ENCODE measurements around the gene COL4A2.

COL4A2 gene

GRCh38 chr13:110521946-110522345, 214.9 kb downstream of the COL4A2 start:
- in situ Hi-C loops (cut with HindIII; ENCODE audit: low sequenced_read_pairs), result no loop called here

- in situ Hi-C loops (cut with HindIII; ENCODE audit: low sequenced_read_pairs), result no loop called here
Observed at GRCh38 chr13:110522721-110523120, 215.6 kb downstream of the COL4A2 start.

GRCh38 chr13:110523180-110523579, 216.1 kb downstream of the COL4A2 start:
- in situ Hi-C loops (cut with HindIII; ENCODE audit: low sequenced_read_pairs), result no loop called here

GRCh38 chr13:110523838-110524540, 216.9 kb downstream of the COL4A2 start:
- in situ Hi-C loops (cut with HindIII; ENCODE audit: low sequenced_read_pairs), result no loop called here

GRCh38 chr13:110524541-110525257, 217.6 kb downstream of the COL4A2 start:
- in situ Hi-C loops (cut with HindIII; ENCODE audit: low sequenced_read_pairs), result loop anchor here (25.0 kb wide), 2 partner anchors 287 to 1287 kb away; no protein-coding TSS in a partner anchor

- in situ Hi-C loops (cut with HindIII; ENCODE audit: low sequenced_read_pairs), result loop anchor here (25.0 kb wide), 2 partner anchors 288 to 1288 kb away; no protein-coding TSS in a partner anchor
Observed at GRCh38 chr13:110525328-110526319, 218.5 kb downstream of the COL4A2 start.

GRCh38 chr13:110528371-110528770, 221.3 kb downstream of the COL4A2 start:
- in situ Hi-C loops (cut with HindIII; ENCODE audit: low sequenced_read_pairs), result loop anchor here (25.0 kb wide), 2 partner anchors 291 to 1291 kb away; no protein-coding TSS in a partner anchor

- in situ Hi-C loops (cut with HindIII; ENCODE audit: low sequenced_read_pairs), result loop anchor here (25.0 kb wide), 2 partner anchors 292 to 1292 kb away; no protein-coding TSS in a partner anchor
Observed at GRCh38 chr13:110528911-110529310, 221.8 kb downstream of the COL4A2 start.

- in situ Hi-C loops (cut with HindIII; ENCODE audit: low sequenced_read_pairs), result loop anchor here (25.0 kb wide), 2 partner anchors 292 to 1292 kb away; no protein-coding TSS in a partner anchor
Observed at GRCh38 chr13:110529522-110530311, 222.6 kb downstream of the COL4A2 start.

GRCh38 chr13:110531100-110531499, 224.0 kb downstream of the COL4A2 start:
- in situ Hi-C loops (cut with HindIII; ENCODE audit: low sequenced_read_pairs), result loop anchor here (25.0 kb wide), 2 partner anchors 294 to 1294 kb away; no protein-coding TSS in a partner anchor

- in situ Hi-C loops (cut with HindIII; ENCODE audit: low sequenced_read_pairs), result loop anchor here (25.0 kb wide), 2 partner anchors 294 to 1294 kb away; no protein-coding TSS in a partner anchor
Observed at GRCh38 chr13:110531671-110532083, 224.6 kb downstream of the COL4A2 start.

- in situ Hi-C loops (cut with HindIII; ENCODE audit: low sequenced_read_pairs), result loop anchor here (25.0 kb wide), 2 partner anchors 295 to 1295 kb away; no protein-coding TSS in a partner anchor
Observed at GRCh38 chr13:110532258-110532657, 225.2 kb downstream of the COL4A2 start.

- in situ Hi-C loops (cut with HindIII; ENCODE audit: low sequenced_read_pairs), result loop anchor here (25.0 kb wide), 2 partner anchors 297 to 1297 kb away; no protein-coding TSS in a partner anchor
Observed at GRCh38 chr13:110533771-110534670, 226.9 kb downstream of the COL4A2 start.

GRCh38 chr13:110535526-110535925, 228.4 kb downstream of the COL4A2 start:
- in situ Hi-C loops (cut with HindIII; ENCODE audit: low sequenced_read_pairs), result loop anchor here (25.0 kb wide), 2 partner anchors 298 to 1298 kb away; no protein-coding TSS in a partner anchor

- in situ Hi-C loops (cut with HindIII; ENCODE audit: low sequenced_read_pairs), result loop anchor here (25.0 kb wide), 2 partner anchors 299 to 1299 kb away; no protein-coding TSS in a partner anchor
Observed at GRCh38 chr13:110536006-110536693, 229.1 kb downstream of the COL4A2 start.

- in situ Hi-C loops (cut with HindIII; ENCODE audit: low sequenced_read_pairs), result loop anchor here (25.0 kb wide), 2 partner anchors 301 to 1301 kb away; no protein-coding TSS in a partner anchor
Observed at GRCh38 chr13:110538632-110539031, 231.5 kb downstream of the COL4A2 start.

GRCh38 chr13:110539894-110540293, 232.8 kb downstream of the COL4A2 start:
- in situ Hi-C loops (cut with HindIII; ENCODE audit: low sequenced_read_pairs), result loop anchor here (25.0 kb wide), 2 partner anchors 303 to 1303 kb away; no protein-coding TSS in a partner anchor
